Panc1 (cell line): Measurements from ENCODE around the gene LATS1. TPM values are rescaled to one million over a fixed set of nuclear protein-coding genes. Genes with fewer than 3 reads are reported as not detected.

Source experiments
- total RNA-seq: library from RNA; stranded (reverse); gene quantifications from one replicate; pipeline ENCODE4 v1.2.1, GENCODE V29; 2021; ENCODE audit not compliant: unreplicated experiment

Gene LATS1
- total RNA-seq, 1 experiment from 2014 or later, result 36.0 TPM

Other genes starting within 250 kb of the LATS1 start
- 0.26 TPM for gene ZC3H12D, start 233.1 kb downstream of the LATS1 start, total RNA-seq
- gene PPIL4, start 172.1 kb downstream of the LATS1 start, total RNA-seq, result 19.9 TPM
- gene GINM1, start 151.7 kb downstream of the LATS1 start, total RNA-seq, result 31.7 TPM
- gene KATNA1, start 69.4 kb downstream of the LATS1 start, total RNA-seq, result 19.7 TPM
- gene NUP43, start 28.4 kb upstream of the LATS1 start, total RNA-seq, result 53.6 TPM
- 118 TPM for gene PCMT1, start 31.6 kb upstream of the LATS1 start, total RNA-seq
- gene LRP11, start 146.3 kb upstream of the LATS1 start, total RNA-seq, result 151 TPM
- gene RAET1E, start 180.0 kb upstream of the LATS1 start, total RNA-seq, result 1.8 TPM
- gene RAET1G, start 205.0 kb upstream of the LATS1 start, total RNA-seq, result 1.2 TPM
- gene ULBP2, start 223.9 kb upstream of the LATS1 start, total RNA-seq, result 0.69 TPM
- 3.1 TPM for gene ULBP1, start 245.8 kb upstream of the LATS1 start, total RNA-seq